ENCODE measurements around the gene CLDN10.

DNA sequence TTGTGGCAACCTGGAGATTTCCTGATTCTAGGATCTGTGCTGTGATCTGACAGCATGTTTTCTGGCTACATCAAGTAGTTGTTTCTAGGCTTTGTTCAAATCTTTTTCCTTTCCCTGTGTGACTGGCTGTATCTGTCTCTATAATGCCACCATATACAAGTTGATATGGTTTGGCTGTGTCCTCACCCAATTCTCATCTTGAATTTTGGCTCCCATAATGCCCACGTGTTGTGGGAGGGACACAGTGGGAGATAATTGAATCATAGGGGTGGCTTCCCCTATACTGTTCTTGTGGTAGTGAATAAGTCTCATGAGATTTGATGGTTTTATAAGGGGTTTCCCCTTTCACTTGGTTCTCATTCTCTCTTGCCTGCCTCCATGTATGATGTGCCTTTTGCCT is 24.6 kb upstream of the CLDN10 start:
- TF ChIP-seq CTCF (conservative IDR thresholded peaks at IDR 0.05; ENCODE audit: low read depth, low read length) (no peak), EZH2 (IDR thresholded peaks at IDR 0.05; ENCODE audit: borderline replicate concordance, low read depth, low read length, poor library complexity, severe bottlenecking) (no peak)
